SK-N-MC (cell line): Measurements from ENCODE around the gene GALNT18.

Experiments used
- EZH2 ChIP-seq: fragments of 200-600 bp; sonication (generic); IDR thresholded peaks from one replicate; pipeline ENCODE4 v1.6.1; 2017; ENCODE audit warnings: antibody characterized with exemption
- FOXP2 ChIP-seq: optimal IDR thresholded peaks from 2 replicates; pipeline ENCODE3; 2011; ENCODE audit warnings: mild to moderate bottlenecking, moderate library complexity; ENCODE audit not compliant: insufficient read depth; ENCODE audit errors: extremely low read length, control extremely low read depth
- POLR2AphosphoS5 ChIP-seq: IDR thresholded peaks from 2 replicates; pipeline ENCODE4 v1.6.1; 2012; ENCODE audit warnings: mild to moderate bottlenecking, low read depth, low read length, borderline replicate concordance

DNA sequence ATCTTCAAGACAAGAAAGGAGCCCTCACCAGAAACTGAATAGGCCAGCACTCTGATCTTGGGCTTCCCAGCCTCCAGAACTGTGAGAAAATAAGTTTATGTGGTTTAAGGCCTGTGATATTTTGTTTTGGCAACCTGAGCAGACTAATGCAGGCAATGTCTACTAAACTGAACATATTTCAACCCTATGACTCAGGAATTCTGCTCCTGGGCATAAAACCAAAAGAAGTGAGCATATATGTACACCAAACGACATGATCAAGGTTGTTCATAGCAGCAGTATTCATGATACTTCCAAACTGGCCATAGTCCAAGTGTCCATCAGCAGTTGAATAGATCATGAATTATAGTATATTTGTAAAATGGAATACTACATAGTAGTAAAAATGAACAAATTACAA lies 297.7 kb downstream of the GALNT18 start:
- no peak for TF ChIP-seq EZH2
- no peak for TF ChIP-seq POLR2AphosphoS5
- TF ChIP-seq FOXP2, result no peak
